ENCODE measurements around the gene SLC27A4.

SLC27A4 gene

DNA sequence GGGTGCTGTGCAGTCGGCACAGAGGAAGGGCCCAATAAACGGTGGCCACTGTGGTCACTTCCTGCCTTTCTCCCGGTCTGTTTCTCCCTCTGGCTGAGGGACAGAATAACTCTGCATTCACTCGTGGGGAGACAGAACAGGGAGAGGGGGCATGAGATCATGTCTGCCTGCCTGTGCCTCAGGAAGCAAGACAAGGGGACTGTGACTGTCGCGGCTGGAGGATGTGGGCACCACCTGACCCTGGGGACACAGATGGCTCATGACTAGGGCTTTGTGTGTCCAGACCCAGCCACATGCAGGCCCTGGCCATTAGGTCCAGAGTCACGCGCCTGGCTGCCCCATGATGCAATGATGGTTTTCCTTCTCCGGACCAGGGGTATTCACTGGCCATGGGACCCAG is 23.9 kb upstream of the SLC27A4 start:
- TF ChIP-seq GATA2 (IDR thresholded peaks at IDR 0.05; ENCODE audit: low read depth, low read length) = no peak
- TF ChIP-seq GATA3 (IDR thresholded peaks at IDR 0.05; ENCODE audit: low read depth, low read length) = no peak

DNA sequence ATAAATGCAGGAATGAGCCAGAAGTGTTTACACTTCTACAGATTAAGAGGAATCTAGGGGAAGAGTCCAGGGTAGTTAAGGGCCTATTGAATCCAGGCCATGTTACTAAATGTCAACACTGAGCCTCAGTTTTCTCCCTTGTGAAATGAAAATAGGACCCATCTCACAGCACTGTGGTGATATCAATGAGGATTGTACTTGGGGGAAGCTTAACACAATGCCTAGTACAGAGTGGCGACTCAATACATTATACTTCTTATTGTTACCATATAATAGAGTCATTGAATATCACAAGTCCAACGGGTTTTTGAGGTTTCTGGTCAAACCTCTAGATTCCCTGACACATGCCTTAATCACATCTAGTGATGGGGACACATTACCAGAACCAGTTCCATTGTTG is 22.7 kb upstream of the SLC27A4 start:
- TF ChIP-seq GATA3 (IDR thresholded peaks at IDR 0.05; ENCODE audit: low read depth, low read length) (no peak), GATA2 (IDR thresholded peaks at IDR 0.05; ENCODE audit: low read depth, low read length) (no peak)

DNA sequence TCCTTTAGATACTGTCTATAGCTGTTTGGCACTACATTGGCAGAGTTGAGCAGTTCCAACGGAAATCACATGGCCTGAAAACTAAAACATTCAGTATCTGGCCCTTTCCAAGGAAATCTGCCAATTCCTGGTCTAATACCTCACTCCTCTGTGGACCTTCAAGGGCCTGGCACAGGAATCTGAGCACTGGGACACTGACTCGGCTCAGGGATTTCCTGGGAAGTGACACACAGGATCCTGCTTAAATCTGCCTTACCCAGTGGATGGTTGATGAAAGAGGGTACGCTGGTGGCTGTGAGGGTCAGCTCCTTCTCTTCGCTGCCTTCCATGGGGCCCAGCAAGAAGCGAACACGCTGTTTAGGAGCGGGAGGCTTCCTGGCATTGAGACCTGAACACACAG is 19.0 kb upstream of the SLC27A4 start:
- TF ChIP-seq GATA3 (IDR thresholded peaks at IDR 0.05; ENCODE audit: low read depth, low read length) (no peak), GATA2 (IDR thresholded peaks at IDR 0.05; ENCODE audit: low read depth, low read length) (no peak)

DNA sequence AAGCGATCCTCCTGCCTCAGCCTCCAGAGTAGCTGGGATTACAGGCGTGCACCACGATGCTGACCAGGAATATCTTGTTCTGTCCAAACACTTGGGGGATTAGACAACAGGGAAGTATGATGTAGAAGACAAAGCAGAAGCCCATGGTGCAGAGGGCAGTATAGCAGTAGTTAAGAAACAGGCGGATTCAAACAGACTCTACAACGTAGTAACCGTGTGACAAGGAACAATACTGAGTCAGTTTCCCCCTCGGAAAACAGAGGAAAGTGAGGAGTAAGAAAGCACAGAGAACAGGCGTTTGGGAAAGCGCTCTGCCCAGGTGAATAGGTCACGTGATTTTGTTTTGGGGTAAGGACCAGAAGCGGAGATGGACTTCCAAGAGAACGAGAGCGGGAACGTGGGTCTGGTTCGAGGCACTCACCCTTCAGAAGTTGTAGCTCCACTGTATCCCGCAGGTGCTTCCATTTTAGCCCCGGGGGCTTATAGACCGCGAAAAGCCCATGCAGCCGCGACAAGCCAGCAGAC is 18.4 kb upstream of the SLC27A4 start:
- TF ChIP-seq GATA2 (IDR thresholded peaks at IDR 0.05; ENCODE audit: low read depth, low read length) = no peak
- TF ChIP-seq GATA3 (IDR thresholded peaks at IDR 0.05; ENCODE audit: low read depth, low read length) = no peak

DNA sequence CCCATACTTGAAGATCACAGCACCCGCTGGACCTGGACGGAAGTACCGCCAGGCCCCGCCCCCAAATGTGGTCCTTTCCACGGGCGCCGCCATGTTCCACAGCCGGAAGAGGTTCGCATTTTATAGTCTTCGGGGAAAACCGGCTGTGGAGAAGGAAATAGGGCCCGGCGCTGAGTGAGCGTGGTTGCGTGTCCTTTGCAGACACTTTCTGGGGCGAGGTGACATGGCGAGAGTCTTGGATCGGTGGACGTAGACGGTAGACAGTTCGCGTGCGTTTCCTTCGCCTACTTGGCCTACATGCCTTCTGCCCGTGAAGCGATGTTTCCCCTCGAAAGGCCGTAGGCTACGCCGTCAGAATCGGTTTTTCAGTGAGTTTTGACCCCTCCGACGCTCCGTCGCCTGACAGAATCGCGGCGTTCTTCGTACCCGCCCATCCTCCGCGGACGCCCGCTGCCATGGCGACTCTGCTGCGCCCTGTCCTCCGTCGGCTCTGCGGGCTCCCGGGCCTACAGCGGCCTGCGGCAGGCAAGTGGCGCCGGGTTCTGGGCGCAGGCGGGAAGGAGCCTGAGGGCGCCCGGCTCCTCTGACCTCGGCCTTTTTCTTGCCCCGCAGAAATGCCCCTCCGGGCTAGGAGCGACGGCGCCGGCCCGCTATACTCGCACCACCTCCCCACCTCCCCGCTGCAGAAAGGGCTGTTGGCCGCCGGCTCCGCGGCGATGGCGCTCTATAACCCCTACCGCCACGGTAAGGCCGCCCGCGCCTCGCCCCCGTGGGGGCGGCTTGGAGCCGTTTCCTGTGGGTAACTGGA is 17.7 kb upstream of the SLC27A4 start, which contains the start of the genes COQ4 and TRUB2:
TSS of gene COQ4 (plus strand) at position 436 of the 808 bp plus-strand sequence. CDS start at position 456, 20 bp downstream.
TSS of gene TRUB2 (minus strand) at position 44 of the 808 bp plus-strand sequence. CDS start at position 5, 39 bp downstream.
- TF ChIP-seq GATA2 (IDR thresholded peaks at IDR 0.05; ENCODE audit: low read depth, low read length) = no peak
- TF ChIP-seq GATA3 (IDR thresholded peaks at IDR 0.05; ENCODE audit: low read depth, low read length) = no peak

DNA sequence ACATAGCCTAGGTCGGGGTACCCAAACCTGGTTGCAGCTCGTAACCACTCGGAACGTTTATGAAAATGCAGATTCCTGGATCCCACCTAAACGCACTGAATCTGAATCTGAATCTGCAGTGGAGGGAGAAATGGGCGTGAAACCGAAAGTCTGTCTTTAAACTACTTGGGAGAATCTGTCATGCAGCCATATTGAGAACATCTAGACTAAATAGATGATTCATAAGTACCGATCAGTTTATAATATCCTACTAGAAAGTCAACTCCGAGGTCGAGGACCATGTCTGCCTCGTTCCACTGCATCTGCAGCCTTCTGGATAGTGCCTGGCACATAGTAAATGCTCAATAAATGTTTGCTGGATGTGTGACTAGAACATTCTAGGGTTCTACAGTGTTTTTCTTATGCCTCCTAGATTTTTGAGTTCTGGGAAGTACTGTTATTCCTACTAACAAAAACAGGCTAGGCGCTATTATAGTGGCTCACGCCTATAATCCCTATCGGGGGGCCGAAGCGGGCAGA is 17.1 kb upstream of the SLC27A4 start:
- TF ChIP-seq GATA3 (IDR thresholded peaks at IDR 0.05; ENCODE audit: low read depth, low read length) = no peak
- no peak for TF ChIP-seq GATA2 (IDR thresholded peaks at IDR 0.05; ENCODE audit: low read depth, low read length)

DNA sequence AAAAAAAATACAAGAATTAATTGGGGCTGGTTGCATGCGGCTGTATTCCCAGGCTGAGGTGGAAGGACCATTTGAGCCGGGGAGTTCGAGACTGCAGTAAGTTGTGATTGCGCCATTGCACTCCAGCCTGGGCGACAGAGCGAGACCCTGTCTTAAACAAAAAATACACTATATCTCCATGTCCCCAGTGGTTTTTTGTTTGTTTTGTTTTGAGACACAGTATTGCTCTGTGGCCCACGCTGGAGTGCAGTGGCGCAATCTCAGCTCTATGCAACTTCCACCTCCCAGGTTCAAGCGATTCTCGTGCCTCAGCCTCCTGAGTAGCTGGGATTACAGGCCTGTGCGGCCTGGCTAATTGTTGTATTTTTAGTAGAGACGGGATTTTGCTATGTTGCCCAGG is 16.5 kb upstream of the SLC27A4 start:
- no peak for TF ChIP-seq GATA3 (IDR thresholded peaks at IDR 0.05; ENCODE audit: low read depth, low read length)
- no peak for TF ChIP-seq GATA2 (IDR thresholded peaks at IDR 0.05; ENCODE audit: low read depth, low read length)

DNA sequence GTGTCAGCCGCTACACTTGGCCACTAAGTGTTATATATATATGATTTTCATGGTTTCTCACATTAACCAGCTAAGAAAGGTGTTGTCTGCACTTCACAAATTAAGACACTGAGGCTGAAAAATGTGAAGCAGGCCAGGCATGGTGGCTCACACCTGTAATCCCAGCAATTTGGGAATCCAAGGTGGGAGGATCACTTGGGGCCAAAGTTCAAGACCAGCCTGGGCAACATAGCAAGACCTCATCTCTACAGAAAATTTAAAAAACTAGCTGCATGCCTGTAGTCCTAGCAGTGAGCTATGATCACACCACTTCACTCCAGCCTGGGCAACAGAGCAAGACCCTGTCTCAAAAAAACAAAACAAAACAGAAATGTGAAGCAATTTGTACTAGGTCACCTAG is 15.9 kb upstream of the SLC27A4 start:
- TF ChIP-seq GATA3 (IDR thresholded peaks at IDR 0.05; ENCODE audit: low read depth, low read length) (no peak), GATA2 (IDR thresholded peaks at IDR 0.05; ENCODE audit: low read depth, low read length) (no peak)

DNA sequence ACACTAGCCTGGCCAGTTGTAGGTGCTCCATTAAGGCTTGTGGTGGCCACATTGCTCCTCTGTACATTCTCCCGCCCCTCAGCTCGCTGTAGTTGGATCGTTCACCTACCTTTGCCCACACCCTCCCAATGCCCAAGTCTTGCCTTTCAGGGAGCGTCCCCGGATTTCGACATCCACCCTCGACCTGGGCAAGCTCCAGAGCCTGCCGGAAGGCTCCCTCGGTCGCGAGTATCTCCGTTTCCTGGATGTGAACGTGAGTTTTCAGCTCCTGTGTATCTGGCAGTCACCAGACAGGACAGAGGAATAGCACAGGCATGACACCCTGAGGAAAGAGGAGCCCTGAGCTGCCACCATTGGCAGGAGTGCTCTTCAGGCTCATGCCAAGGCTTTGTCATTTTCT is 14.7 kb upstream of the SLC27A4 start:
- no peak for TF ChIP-seq GATA3 (IDR thresholded peaks at IDR 0.05; ENCODE audit: low read depth, low read length)
- no peak for TF ChIP-seq GATA2 (IDR thresholded peaks at IDR 0.05; ENCODE audit: low read depth, low read length)

DNA sequence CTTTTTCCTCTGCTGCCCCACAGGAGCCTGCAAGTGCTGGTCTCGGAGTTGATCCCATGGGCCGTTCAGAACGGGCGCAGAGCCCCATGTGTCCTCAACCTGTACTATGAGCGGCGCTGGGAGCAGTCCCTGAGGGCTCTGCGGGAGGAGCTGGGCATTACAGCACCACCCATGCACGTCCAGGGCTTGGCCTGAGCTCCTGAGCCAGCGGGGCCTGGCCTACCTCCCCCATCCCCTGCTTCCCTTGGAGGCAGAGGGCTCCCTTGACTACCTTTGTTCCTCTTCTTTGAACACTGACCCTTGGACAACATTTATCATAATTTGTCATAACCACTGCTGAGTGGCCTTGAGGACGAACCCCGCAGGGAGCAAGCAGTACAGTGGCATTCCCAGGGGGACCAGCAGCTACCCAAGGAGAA is 6.9 kb upstream of the SLC27A4 start:
- TF ChIP-seq GATA3 (IDR thresholded peaks at IDR 0.05; ENCODE audit: low read depth, low read length) (no peak), GATA2 (IDR thresholded peaks at IDR 0.05; ENCODE audit: low read depth, low read length) (no peak)

DNA sequence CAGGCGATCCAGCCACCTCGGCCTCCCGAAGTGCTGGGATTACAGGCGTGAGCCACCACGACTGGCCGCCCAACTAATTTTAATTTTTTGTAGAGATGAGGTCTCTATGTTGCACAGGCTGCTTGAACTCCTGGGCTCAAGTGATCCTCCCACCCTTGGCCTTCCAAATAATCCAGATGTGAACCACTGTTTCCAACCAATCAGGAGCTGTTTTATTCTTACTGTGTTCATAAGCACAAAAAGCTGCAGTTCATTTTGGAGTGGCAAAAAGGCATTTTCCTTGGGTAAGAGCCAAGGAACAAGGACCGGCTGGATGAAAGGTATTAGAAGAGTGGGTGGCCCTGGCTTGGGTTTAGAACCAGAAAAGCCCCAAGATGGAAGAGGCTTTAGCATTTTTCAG is 5.2 kb upstream of the SLC27A4 start:
- TF ChIP-seq GATA2 (IDR thresholded peaks at IDR 0.05; ENCODE audit: low read depth, low read length) = no peak
- no peak for TF ChIP-seq GATA3 (IDR thresholded peaks at IDR 0.05; ENCODE audit: low read depth, low read length)

DNA sequence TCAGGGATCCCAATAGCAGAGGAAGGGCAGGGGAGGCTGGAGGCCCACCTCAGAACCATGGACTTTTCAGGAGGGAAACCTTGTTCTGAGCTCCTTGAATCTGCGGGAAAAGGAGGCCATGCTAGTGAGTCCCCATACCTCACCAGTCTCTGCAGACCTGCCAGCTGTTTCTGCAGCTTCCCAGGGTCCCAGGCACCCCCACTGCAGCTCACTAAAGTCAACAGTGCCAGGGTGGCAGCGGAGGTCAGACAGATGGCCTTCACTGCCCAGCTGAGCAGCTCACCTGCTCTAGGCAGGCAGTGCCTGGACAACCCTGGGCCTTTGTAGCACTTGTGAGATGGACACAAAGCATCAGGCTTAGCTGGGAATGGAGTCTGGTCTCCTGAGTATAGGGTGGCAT is 4.4 kb upstream of the SLC27A4 start:
- TF ChIP-seq GATA2 (IDR thresholded peaks at IDR 0.05; ENCODE audit: low read depth, low read length) (no peak), GATA3 (IDR thresholded peaks at IDR 0.05; ENCODE audit: low read depth, low read length) (no peak)

DNA sequence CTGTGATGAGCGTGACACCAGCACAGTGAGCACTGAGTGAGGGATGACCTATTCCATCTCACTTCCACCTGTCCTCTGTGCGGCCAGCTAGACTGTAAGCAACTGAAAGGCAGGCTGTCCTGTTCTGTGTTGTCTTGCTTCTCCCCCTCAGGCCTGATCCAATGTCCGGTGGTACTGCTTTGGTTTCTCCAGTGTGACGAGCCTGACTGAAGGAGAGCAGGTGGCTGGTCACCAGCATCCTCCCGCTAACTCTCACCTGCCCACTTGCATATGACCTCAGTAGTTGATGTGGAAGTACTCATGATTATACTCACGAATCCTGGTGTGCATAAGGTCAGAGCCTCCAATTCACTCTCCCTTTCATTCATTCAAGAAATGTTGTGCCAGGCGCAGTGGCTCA is 2.4 kb upstream of the SLC27A4 start:
- TF ChIP-seq GATA3 (IDR thresholded peaks at IDR 0.05; ENCODE audit: low read depth, low read length) (no peak), GATA2 (IDR thresholded peaks at IDR 0.05; ENCODE audit: low read depth, low read length) (no peak)

DNA sequence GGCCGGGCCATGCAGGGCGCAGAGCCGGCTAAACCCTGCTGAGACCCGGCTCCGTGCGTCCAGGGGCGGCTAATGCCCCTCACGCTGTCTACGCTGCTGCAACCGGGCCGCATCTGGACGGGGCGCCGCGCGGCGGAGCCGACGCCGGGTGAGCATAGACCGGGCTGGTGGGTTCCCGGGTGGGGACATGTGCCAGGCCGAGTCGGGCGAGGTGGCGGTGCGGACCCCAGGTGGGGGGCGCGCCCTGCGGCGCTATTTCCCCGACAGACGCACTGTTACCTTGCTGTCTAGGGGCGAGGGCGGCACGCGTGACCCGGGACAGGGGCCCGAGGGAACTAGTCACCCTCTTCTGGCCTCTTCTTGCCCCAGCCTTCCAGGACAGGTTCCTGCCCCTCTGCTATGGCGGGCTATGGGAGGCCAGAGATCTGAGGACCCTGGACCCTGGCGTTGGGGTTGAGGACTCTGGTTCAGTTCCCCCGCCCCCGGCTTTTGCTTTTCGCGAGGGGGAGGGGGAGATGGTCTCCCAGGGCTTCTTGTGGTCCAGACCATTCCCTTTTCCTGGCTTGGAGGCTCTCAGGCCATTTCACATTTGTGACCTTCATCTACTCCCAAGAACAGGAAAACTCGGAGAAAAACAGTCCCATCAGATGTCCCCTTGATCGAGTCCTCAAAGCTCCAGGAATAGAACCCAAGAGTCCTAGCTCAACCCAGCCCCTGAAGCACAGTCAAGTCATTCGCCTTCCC is 536 bp downstream of the SLC27A4 start:
- TF ChIP-seq GATA3 (IDR thresholded peaks at IDR 0.05; ENCODE audit: low read depth, low read length) (no peak), GATA2 (IDR thresholded peaks at IDR 0.05; ENCODE audit: low read depth, low read length) (no peak)

Data from SH-SY5Y (cell line).